ENCODE measurements around the gene VKORC1. TPM values are rescaled to one million over a fixed set of nuclear protein-coding genes. Genes with fewer than 3 reads are reported as not detected.

Gene VKORC1
- total RNA-seq, 1 donor from 2014 or later = 59.6 TPM

GRCh38 chr16:31079342-31079944 is 15.2 kb downstream of the VKORC1 start:
- H3K27me3 Mint-ChIP-seq (ENCODE audit: unreplicated experiment) = peaks cover 28% of the 10 kb centered on the region
- H3K9me3 Mint-ChIP-seq (ENCODE audit: unreplicated experiment) = no peaks in the 10 kb centered on the region
- H3K36me3 Mint-ChIP-seq (ENCODE audit: low read depth, unreplicated experiment) = peaks cover 35% of the 10 kb centered on the region
- H3K4me3 Mint-ChIP-seq (ENCODE audit: unreplicated experiment) = no peak overlapping the region
- peaks cover 9% of the 10 kb centered on the region for H3K4me1 Mint-ChIP-seq (ENCODE audit: unreplicated experiment)
- no peak for DNase-seq (ENCODE audit: low spot score)
- TF ChIP-seq CTCF (IDR thresholded peaks at IDR 0.05; ENCODE audit: unreplicated experiment) = no peak
- no peak overlapping the region for H3K27ac Mint-ChIP-seq (ENCODE audit: unreplicated experiment)

GRCh38 chr16:31078597-31079341 is 15.8 kb downstream of the VKORC1 start:
- peaks cover 39% of the 10 kb centered on the region for H3K36me3 Mint-ChIP-seq (ENCODE audit: low read depth, unreplicated experiment)
- H3K9me3 Mint-ChIP-seq (ENCODE audit: unreplicated experiment) = no peaks in the 10 kb centered on the region
- peaks cover 13% of the 10 kb centered on the region for H3K4me1 Mint-ChIP-seq (ENCODE audit: unreplicated experiment)
- no peak for DNase-seq (ENCODE audit: low spot score)
- no peak for TF ChIP-seq CTCF (IDR thresholded peaks at IDR 0.05; ENCODE audit: unreplicated experiment)
- peaks cover 30% of the 10 kb centered on the region for H3K27me3 Mint-ChIP-seq (ENCODE audit: unreplicated experiment)
- H3K27ac Mint-ChIP-seq (ENCODE audit: unreplicated experiment) = peak overlapping the region; percentile 30
- H3K4me3 Mint-ChIP-seq (ENCODE audit: unreplicated experiment) = no peak overlapping the region

- Mint-ChIP-seq H3K27ac (ENCODE audit: unreplicated experiment) (peak overlapping the region; percentile 30), H3K9me3 (ENCODE audit: unreplicated experiment) (no peaks in the 10 kb centered on the region), H3K4me3 (ENCODE audit: unreplicated experiment) (peak overlapping the region; percentile 18), H3K36me3 (ENCODE audit: low read depth, unreplicated experiment) (peaks cover 36% of the 10 kb centered on the region), H3K27me3 (ENCODE audit: unreplicated experiment) (peaks cover 31% of the 10 kb centered on the region), H3K4me1 (ENCODE audit: unreplicated experiment) (peaks cover 14% of the 10 kb centered on the region)
- no peak for TF ChIP-seq CTCF (IDR thresholded peaks at IDR 0.05; ENCODE audit: unreplicated experiment)
- no peak for DNase-seq (ENCODE audit: low spot score)
Observed at GRCh38 chr16:31077592-31078396, 16.8 kb downstream of the VKORC1 start.

- no peak for DNase-seq (ENCODE audit: low spot score)
- H3K27me3 Mint-ChIP-seq (ENCODE audit: unreplicated experiment) = peaks cover 31% of the 10 kb centered on the region
Observed at GRCh38 chr16:31077024-31077423, 17.6 kb downstream of the VKORC1 start.

More at GRCh38 chr16:31077024-31077423, 17.6 kb downstream of the VKORC1 start:
- no peak overlapping the region for H3K4me3 Mint-ChIP-seq (ENCODE audit: unreplicated experiment)
- no peaks in the 10 kb centered on the region for H3K9me3 Mint-ChIP-seq (ENCODE audit: unreplicated experiment)
- no peak overlapping the region for H3K27ac Mint-ChIP-seq (ENCODE audit: unreplicated experiment)
- H3K36me3 Mint-ChIP-seq (ENCODE audit: low read depth, unreplicated experiment) = peaks cover 32% of the 10 kb centered on the region
- no peak for TF ChIP-seq CTCF (IDR thresholded peaks at IDR 0.05; ENCODE audit: unreplicated experiment)
- H3K4me1 Mint-ChIP-seq (ENCODE audit: unreplicated experiment) = peaks cover 19% of the 10 kb centered on the region

All from endothelial cell (in vitro differentiated cells).